Measurements from ENCODE around the gene CLASRP. TPM values are rescaled to one million over a fixed set of nuclear protein-coding genes. Genes with fewer than 3 reads are reported as not detected.
A peak's percentile ranks its signal among the peaks of the same experiment; 100 is the strongest.

CLASRP gene
- polyA plus RNA-seq, 1 donor, result 53.1 TPM

- no peak for DNase-seq
These were observed 23.1 kb downstream of the CLASRP start for GRCh38 chr19:45061965-45062364.

GRCh38 chr19:45063851-45064801 lies 25.3 kb downstream of the CLASRP start:
- no peak for DNase-seq

- no peak for DNase-seq
These were observed 28.2 kb downstream of the CLASRP start for GRCh38 chr19:45066921-45067661.

- DNase-seq, result no peak
These were observed 29.2 kb downstream of the CLASRP start for GRCh38 chr19:45068041-45068440.

GRCh38 chr19:45069056-45069455 lies 30.2 kb downstream of the CLASRP start:
- no peak for DNase-seq

- no peak for DNase-seq
These were observed 31.4 kb downstream of the CLASRP start for GRCh38 chr19:45070214-45070613.

GRCh38 chr19:45070861-45071544 lies 32.2 kb downstream of the CLASRP start:
- DNase-seq, result no peak

- DNase-seq, result no peak
These were observed 32.7 kb downstream of the CLASRP start for GRCh38 chr19:45071545-45071938.

GRCh38 chr19:45071969-45072790 lies 33.3 kb downstream of the CLASRP start:
- no peak for DNase-seq

- no peak for DNase-seq
These were observed 36.0 kb downstream of the CLASRP start for GRCh38 chr19:45074744-45075300.

- peak; percentile 30 for DNase-seq
These were observed 36.6 kb downstream of the CLASRP start for GRCh38 chr19:45075301-45076028.

GRCh38 chr19:45076029-45076850 lies 37.4 kb downstream of the CLASRP start, which contains the start of gene ZNF296:
Gene ZNF296 (minus strand): TSS chr19:45076478. CDS start chr19:45076373, 105 bp downstream.
- peak; percentile 40 for DNase-seq

- DNase-seq, result no peak
These were observed 38.2 kb downstream of the CLASRP start for GRCh38 chr19:45076851-45077730.

- no peak for DNase-seq
These were observed 39.7 kb downstream of the CLASRP start for GRCh38 chr19:45078390-45079062.

- DNase-seq, result peak; percentile 72
These were observed 40.4 kb downstream of the CLASRP start, which contains the start of gene GEMIN7 for GRCh38 chr19:45079063-45079910. Gene GEMIN7 (plus strand): TSS chr19:45079260. CDS start chr19:45090115, 10,855 bp downstream.

GRCh38 chr19:45079911-45080370 lies 41.1 kb downstream of the CLASRP start:
- no peak for DNase-seq

GRCh38 chr19:45082170-45082569 lies 43.3 kb downstream of the CLASRP start:
- no peak for DNase-seq
